ENCODE data around the gene ALDOB.
A peak's percentile ranks its signal among the peaks of the same experiment; 100 is the strongest.

ALDOB gene

GRCh38 chr9:101470021-101470420 lies 34.4 kb upstream of the ALDOB start:
- TF ChIP-seq NFIC (IDR thresholded peaks at IDR 0.05) (no peak), EGR1 (IDR thresholded peaks at IDR 0.05) (no peak), CEBPB (IDR thresholded peaks at IDR 0.05) (no peak), RAD21 (IDR thresholded peaks at IDR 0.05; ENCODE audit: low read depth) (no peak), CREB1 (IDR thresholded peaks at IDR 0.05; ENCODE audit: low read depth) (no peak), TEAD4 (IDR thresholded peaks at IDR 0.05) (no peak), YY1 (IDR thresholded peaks at IDR 0.05; ENCODE audit: low read depth) (no peak), REST (IDR thresholded peaks at IDR 0.05; ENCODE audit: low read depth) (no peak), MAX (IDR thresholded peaks at IDR 0.05) (no peak)

- no peak for TF ChIP-seq REST (IDR thresholded peaks at IDR 0.05; ENCODE audit: low read depth)
- TF ChIP-seq MAX (IDR thresholded peaks at IDR 0.05): no peak
- TF ChIP-seq FOXM1 (IDR thresholded peaks at IDR 0.05; ENCODE audit: borderline replicate concordance, low read depth): no peak
- TF ChIP-seq TEAD4 (IDR thresholded peaks at IDR 0.05): no peak
- no peak for TF ChIP-seq RAD21 (IDR thresholded peaks at IDR 0.05; ENCODE audit: low read depth)
- no peak for TF ChIP-seq TCF12 (IDR thresholded peaks at IDR 0.05; ENCODE audit: low read depth)
- TF ChIP-seq EP300 (IDR thresholded peaks at IDR 0.05; ENCODE audit: borderline replicate concordance): no peak
- no peak for TF ChIP-seq EGR1 (IDR thresholded peaks at IDR 0.05)
Observed at GRCh38 chr9:101469026-101469425, 33.5 kb upstream of the ALDOB start.

GRCh38 chr9:101468116-101468515 lies 32.5 kb upstream of the ALDOB start:
- TF ChIP-seq USF1 (IDR thresholded peaks at IDR 0.05) (peak; percentile 29; the same call in 1 of the 2 replicates), TEAD4 (IDR thresholded peaks at IDR 0.05) (no peak), CREB1 (IDR thresholded peaks at IDR 0.05; ENCODE audit: low read depth) (no peak), MAX (IDR thresholded peaks at IDR 0.05) (no peak), TAF1 (IDR thresholded peaks at IDR 0.05; ENCODE audit: low read depth) (no peak), RAD21 (IDR thresholded peaks at IDR 0.05; ENCODE audit: low read depth) (no peak), YY1 (IDR thresholded peaks at IDR 0.05; ENCODE audit: low read depth) (no peak), EP300 (IDR thresholded peaks at IDR 0.05; ENCODE audit: borderline replicate concordance) (no peak)

GRCh38 chr9:101467690-101468089 lies 32.1 kb upstream of the ALDOB start:
- TF ChIP-seq ZBTB7A (IDR thresholded peaks at IDR 0.05; ENCODE audit: low read depth): no peak
- no peak for TF ChIP-seq CEBPB (IDR thresholded peaks at IDR 0.05)
- TF ChIP-seq EGR1 (IDR thresholded peaks at IDR 0.05): no peak
- TF ChIP-seq RAD21 (IDR thresholded peaks at IDR 0.05; ENCODE audit: low read depth): no peak
- TF ChIP-seq TAF1 (IDR thresholded peaks at IDR 0.05; ENCODE audit: low read depth): no peak
- TF ChIP-seq MAX (IDR thresholded peaks at IDR 0.05): no peak
- no peak for TF ChIP-seq FOXM1 (IDR thresholded peaks at IDR 0.05; ENCODE audit: borderline replicate concordance, low read depth)
- no peak for TF ChIP-seq CREB1 (IDR thresholded peaks at IDR 0.05; ENCODE audit: low read depth)
- no peak for TF ChIP-seq YY1 (IDR thresholded peaks at IDR 0.05; ENCODE audit: low read depth)
- no peak for TF ChIP-seq TCF12 (IDR thresholded peaks at IDR 0.05; ENCODE audit: low read depth)
- TF ChIP-seq TEAD4 (IDR thresholded peaks at IDR 0.05): no peak
- no peak for TF ChIP-seq NFIC (IDR thresholded peaks at IDR 0.05)
- TF ChIP-seq EP300 (IDR thresholded peaks at IDR 0.05; ENCODE audit: borderline replicate concordance): no peak

GRCh38 chr9:101466863-101467262 lies 31.3 kb upstream of the ALDOB start:
- TF ChIP-seq TEAD4 (IDR thresholded peaks at IDR 0.05): no peak
- TF ChIP-seq REST (IDR thresholded peaks at IDR 0.05; ENCODE audit: low read depth): no peak
- TF ChIP-seq ZBTB7A (IDR thresholded peaks at IDR 0.05; ENCODE audit: low read depth): no peak
- no peak for TF ChIP-seq MAX (IDR thresholded peaks at IDR 0.05)
- no peak for TF ChIP-seq CREB1 (IDR thresholded peaks at IDR 0.05; ENCODE audit: low read depth)
- no peak for TF ChIP-seq YY1 (IDR thresholded peaks at IDR 0.05; ENCODE audit: low read depth)
- no peak for TF ChIP-seq USF1 (IDR thresholded peaks at IDR 0.05)
- no peak for TF ChIP-seq NFIC (IDR thresholded peaks at IDR 0.05)
- no peak for TF ChIP-seq TAF1 (IDR thresholded peaks at IDR 0.05; ENCODE audit: low read depth)
- no peak for TF ChIP-seq FOXM1 (IDR thresholded peaks at IDR 0.05; ENCODE audit: borderline replicate concordance, low read depth)

Data from Ishikawa (cell line).